ENCODE data around the gene ADAMTS9.

The ADAMTS9 gene

DNA sequence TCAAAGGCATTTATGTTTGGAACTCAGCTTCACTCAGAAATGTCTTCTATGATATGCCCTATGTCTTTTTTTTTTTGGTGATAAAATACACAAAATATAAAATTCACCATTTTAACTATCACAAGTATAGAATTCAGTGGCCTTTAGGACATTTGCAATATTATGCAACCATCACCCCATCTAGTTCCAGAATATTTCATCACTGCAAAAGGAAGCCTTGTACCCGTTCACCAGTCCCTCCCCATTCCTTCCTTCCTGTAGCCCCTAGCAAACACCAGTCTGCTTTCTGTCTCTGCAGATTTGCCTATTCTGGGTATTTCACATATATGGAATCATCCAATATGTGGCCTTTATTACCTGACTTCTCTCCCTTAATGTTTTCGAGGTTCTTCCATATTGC lies 134.8 kb downstream of the ADAMTS9 start:
- no peak for TF ChIP-seq ZBTB7A (IDR thresholded peaks at IDR 0.05; ENCODE audit: low read depth)
- TF ChIP-seq, protein P1, sequence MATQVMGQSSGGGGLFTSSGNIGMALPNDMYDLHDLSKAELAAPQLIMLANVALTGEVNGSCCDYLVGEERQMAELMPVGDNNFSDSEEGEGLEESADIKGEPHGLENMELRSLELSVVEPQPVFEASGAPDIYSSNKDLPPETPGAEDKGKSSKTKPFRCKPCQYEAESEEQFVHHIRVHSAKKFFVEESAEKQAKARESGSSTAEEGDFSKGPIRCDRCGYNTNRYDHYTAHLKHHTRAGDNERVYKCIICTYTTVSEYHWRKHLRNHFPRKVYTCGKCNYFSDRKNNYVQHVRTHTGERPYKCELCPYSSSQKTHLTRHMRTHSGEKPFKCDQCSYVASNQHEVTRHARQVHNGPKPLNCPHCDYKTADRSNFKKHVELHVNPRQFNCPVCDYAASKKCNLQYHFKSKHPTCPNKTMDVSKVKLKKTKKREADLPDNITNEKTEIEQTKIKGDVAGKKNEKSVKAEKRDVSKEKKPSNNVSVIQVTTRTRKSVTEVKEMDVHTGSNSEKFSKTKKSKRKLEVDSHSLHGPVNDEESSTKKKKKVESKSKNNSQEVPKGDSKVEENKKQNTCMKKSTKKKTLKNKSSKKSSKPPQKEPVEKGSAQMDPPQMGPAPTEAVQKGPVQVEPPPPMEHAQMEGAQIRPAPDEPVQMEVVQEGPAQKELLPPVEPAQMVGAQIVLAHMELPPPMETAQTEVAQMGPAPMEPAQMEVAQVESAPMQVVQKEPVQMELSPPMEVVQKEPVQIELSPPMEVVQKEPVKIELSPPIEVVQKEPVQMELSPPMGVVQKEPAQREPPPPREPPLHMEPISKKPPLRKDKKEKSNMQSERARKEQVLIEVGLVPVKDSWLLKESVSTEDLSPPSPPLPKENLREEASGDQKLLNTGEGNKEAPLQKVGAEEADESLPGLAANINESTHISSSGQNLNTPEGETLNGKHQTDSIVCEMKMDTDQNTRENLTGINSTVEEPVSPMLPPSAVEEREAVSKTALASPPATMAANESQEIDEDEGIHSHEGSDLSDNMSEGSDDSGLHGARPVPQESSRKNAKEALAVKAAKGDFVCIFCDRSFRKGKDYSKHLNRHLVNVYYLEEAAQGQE (IDR thresholded peaks at IDR 0.05; ENCODE audit: low read depth) = no peak
- TF ChIP-seq, protein P2, sequence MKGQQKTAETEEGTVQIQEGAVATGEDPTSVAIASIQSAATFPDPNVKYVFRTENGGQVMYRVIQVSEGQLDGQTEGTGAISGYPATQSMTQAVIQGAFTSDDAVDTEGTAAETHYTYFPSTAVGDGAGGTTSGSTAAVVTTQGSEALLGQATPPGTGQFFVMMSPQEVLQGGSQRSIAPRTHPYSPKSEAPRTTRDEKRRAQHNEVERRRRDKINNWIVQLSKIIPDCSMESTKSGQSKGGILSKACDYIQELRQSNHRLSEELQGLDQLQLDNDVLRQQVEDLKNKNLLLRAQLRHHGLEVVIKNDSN (IDR thresholded peaks at IDR 0.05) = no peak
- TF ChIP-seq FOXM1 (IDR thresholded peaks at IDR 0.05; ENCODE audit: borderline replicate concordance, low read depth) = no peak
- no peak for TF ChIP-seq NFIC (IDR thresholded peaks at IDR 0.05)
- no peak for TF ChIP-seq EP300 (IDR thresholded peaks at IDR 0.05; ENCODE audit: borderline replicate concordance)
- TF ChIP-seq YY1 (IDR thresholded peaks at IDR 0.05; ENCODE audit: low read depth) = no peak
- TF ChIP-seq TEAD4 (IDR thresholded peaks at IDR 0.05) = no peak
- no peak for TF ChIP-seq RAD21 (IDR thresholded peaks at IDR 0.05; ENCODE audit: low read depth)
- no peak for TF ChIP-seq EGR1 (IDR thresholded peaks at IDR 0.05)
- TF ChIP-seq, protein P3, sequence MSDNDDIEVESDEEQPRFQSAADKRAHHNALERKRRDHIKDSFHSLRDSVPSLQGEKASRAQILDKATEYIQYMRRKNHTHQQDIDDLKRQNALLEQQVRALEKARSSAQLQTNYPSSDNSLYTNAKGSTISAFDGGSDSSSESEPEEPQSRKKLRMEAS (IDR thresholded peaks at IDR 0.05) = no peak
- no peak for TF ChIP-seq TAF1 (IDR thresholded peaks at IDR 0.05; ENCODE audit: low read depth)
- no peak for TF ChIP-seq TCF12 (IDR thresholded peaks at IDR 0.05; ENCODE audit: low read depth)
- no peak for TF ChIP-seq CEBPB (IDR thresholded peaks at IDR 0.05)
- TF ChIP-seq CREB1 (IDR thresholded peaks at IDR 0.05; ENCODE audit: low read depth) = no peak

DNA sequence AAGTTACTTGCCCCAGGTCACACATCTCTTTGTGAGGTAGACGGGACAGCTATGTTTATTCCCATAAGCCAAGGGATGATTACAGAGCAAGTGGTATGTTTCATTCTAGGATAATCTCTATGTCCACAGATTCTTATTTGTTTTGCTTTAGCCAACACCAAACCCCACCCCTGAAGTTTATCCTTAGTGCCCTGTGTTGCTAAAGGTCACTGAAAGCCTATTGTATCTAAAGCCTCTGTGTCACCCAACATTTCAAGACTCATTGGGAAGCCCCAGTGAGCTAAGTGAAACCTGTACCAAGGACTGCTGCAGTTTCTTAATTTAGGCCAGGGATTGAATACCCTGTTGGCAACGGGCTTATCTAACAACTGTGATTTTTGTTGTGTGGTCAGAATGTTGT lies 135.6 kb downstream of the ADAMTS9 start:
- TF ChIP-seq YY1 (IDR thresholded peaks at IDR 0.05; ENCODE audit: low read depth) = no peak

DNA sequence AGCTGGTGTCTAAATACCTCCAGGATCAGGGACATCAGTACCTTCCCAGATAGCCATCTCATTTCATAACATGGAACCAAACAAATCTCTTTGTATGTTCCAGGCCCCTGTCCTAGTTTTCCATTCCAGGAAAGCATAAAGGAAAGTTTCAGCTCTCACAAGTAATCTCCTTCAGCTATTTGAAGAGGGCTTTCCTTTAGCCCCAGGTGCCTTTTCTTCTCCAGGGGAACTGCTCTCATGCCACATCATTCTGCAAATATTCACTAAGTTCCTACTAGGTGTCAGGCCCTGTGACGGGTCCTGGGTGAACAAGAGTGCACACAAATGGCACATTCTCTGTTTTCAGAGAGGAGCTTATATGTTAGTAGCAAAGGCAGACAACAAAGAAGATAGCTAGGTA lies 136.1 kb downstream of the ADAMTS9 start:
- TF ChIP-seq EGR1 (IDR thresholded peaks at IDR 0.05) (no peak), TAF1 (IDR thresholded peaks at IDR 0.05; ENCODE audit: low read depth) (no peak), ZBTB7A (IDR thresholded peaks at IDR 0.05; ENCODE audit: low read depth) (no peak), FOXM1 (IDR thresholded peaks at IDR 0.05; ENCODE audit: borderline replicate concordance, low read depth) (no peak), TCF12 (IDR thresholded peaks at IDR 0.05; ENCODE audit: low read depth) (no peak), YY1 (IDR thresholded peaks at IDR 0.05; ENCODE audit: low read depth) (no peak), TEAD4 (IDR thresholded peaks at IDR 0.05) (no peak), CREB1 (IDR thresholded peaks at IDR 0.05; ENCODE audit: low read depth) (no peak), NFIC (IDR thresholded peaks at IDR 0.05) (no peak), EP300 (IDR thresholded peaks at IDR 0.05; ENCODE audit: borderline replicate concordance) (no peak), CEBPB (IDR thresholded peaks at IDR 0.05) (no peak), RAD21 (IDR thresholded peaks at IDR 0.05; ENCODE audit: low read depth) (no peak)
- TF ChIP-seq, protein P3 (IDR thresholded peaks at IDR 0.05) = no peak
- TF ChIP-seq, protein P2 (IDR thresholded peaks at IDR 0.05) = no peak
- TF ChIP-seq, protein P1 (IDR thresholded peaks at IDR 0.05; ENCODE audit: low read depth) = no peak

DNA sequence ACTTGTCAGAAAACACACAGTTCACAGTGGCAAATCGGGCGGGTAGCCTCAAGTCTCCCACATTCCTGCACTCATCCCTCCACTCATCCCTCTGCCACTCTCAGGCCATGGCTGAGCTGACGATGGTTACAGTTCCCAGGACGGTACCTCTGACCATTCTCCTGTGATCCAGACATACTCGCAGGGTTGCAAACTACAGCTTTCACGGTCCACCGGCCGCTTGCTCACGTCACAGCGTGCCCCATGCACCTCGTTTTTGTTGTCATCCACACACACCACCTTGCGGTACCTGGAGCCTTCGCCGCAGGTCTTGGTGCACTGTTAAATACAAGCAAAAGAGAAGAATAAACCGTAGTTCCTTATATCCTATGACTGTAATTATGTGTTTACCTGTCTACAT lies 137.1 kb downstream of the ADAMTS9 start:
- TF ChIP-seq ZBTB7A (IDR thresholded peaks at IDR 0.05; ENCODE audit: low read depth) (no peak), CREB1 (IDR thresholded peaks at IDR 0.05; ENCODE audit: low read depth) (no peak), FOXM1 (IDR thresholded peaks at IDR 0.05; ENCODE audit: borderline replicate concordance, low read depth) (no peak), NFIC (IDR thresholded peaks at IDR 0.05) (no peak), TEAD4 (IDR thresholded peaks at IDR 0.05) (no peak), RAD21 (IDR thresholded peaks at IDR 0.05; ENCODE audit: low read depth) (no peak), EP300 (IDR thresholded peaks at IDR 0.05; ENCODE audit: borderline replicate concordance) (no peak), YY1 (IDR thresholded peaks at IDR 0.05; ENCODE audit: low read depth) (no peak), TCF12 (IDR thresholded peaks at IDR 0.05; ENCODE audit: low read depth) (no peak), TAF1 (IDR thresholded peaks at IDR 0.05; ENCODE audit: low read depth) (no peak), EGR1 (IDR thresholded peaks at IDR 0.05) (no peak), CEBPB (IDR thresholded peaks at IDR 0.05) (no peak)
- TF ChIP-seq, protein P2 (IDR thresholded peaks at IDR 0.05) = no peak
- TF ChIP-seq, protein P3 (IDR thresholded peaks at IDR 0.05) = no peak
- TF ChIP-seq, protein P1 (IDR thresholded peaks at IDR 0.05; ENCODE audit: low read depth) = no peak

Measured in Ishikawa (cell line).